HG03039 (cell line): ENCODE measurements around the gene HSPB1.
"Not testable (repeated sequence)": the region's sequence is repeated elsewhere in the genome, so short reads cannot be mapped to it uniquely, and the experiment has no call there.

Experiments
- ATAC-seq: cut with Tn5 transposase; IDR thresholded peaks from one replicate; pipeline ENCODE4 v1.9.1; 2021; ENCODE audit warnings: mild to moderate bottlenecking, moderate library complexity; ENCODE audit not compliant: unreplicated experiment

HSPB1 gene

DNA sequence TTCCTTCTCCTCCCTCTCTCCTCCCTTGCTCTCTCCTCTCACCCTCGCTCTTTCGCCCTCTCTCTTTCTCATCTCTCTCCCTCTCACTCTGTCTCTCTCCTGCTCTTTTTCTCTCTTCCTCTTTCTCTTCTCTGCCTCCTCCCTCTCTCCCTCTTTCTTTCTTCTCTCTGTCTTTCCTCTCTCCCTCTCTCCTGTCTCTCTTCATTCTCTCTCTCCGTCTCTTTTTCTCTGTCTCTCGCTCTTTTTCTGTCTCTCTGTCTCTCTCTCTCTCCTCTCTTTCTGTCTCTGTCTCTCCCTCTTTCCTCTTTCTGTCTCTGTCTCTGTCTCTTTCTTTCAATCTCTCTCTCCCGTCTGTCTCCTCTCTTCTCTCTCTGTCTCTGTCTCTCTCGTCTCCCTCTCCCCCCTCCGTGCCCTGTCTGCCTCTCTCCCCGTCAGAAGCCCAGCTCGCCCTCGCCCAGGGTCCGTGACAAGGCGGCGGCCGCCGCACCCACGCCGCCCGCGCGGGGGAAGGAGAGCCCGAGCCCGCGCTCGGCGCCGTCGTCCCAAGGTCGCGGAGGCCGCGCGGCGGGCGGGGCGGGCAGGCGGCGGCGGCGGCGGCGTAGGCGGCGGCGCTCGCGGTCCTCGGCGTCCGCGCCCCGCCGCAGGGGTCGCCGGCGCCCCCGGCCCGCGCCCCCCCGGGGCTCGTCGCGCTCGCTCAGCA, 21.3 kb upstream of the HSPB1 start:
- no peak for ATAC-seq

DNA sequence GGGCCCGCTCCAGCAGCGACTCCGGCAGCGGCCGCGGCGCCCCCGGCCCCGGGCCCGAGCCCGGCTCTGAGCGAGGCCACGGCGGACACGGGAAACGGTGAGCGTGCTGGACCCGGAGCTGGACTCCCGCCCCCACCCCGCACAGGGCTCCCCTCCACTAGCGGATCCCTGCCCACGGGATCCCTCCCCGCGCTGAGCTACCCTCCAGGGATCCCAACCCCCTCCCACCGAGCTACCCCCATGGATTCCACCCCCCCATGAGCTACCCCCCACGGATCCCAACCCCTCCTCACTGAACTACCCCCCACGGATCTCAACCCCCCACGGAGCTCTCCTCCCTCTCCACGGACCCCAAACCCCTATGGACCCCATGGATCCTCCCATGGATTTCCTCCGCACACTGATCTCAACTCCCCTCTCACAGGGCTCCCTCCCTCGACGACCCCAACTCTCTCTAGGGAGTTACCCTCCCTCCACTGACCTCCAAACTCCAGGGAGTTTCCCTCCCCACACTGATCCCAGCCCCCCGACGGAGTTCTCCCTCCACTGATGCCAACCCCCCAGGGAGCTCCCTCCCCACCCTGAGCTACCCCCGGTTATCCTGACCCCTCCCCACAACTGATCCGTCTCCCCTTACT, 20.6 kb upstream of the HSPB1 start:
- no peak for ATAC-seq

DNA sequence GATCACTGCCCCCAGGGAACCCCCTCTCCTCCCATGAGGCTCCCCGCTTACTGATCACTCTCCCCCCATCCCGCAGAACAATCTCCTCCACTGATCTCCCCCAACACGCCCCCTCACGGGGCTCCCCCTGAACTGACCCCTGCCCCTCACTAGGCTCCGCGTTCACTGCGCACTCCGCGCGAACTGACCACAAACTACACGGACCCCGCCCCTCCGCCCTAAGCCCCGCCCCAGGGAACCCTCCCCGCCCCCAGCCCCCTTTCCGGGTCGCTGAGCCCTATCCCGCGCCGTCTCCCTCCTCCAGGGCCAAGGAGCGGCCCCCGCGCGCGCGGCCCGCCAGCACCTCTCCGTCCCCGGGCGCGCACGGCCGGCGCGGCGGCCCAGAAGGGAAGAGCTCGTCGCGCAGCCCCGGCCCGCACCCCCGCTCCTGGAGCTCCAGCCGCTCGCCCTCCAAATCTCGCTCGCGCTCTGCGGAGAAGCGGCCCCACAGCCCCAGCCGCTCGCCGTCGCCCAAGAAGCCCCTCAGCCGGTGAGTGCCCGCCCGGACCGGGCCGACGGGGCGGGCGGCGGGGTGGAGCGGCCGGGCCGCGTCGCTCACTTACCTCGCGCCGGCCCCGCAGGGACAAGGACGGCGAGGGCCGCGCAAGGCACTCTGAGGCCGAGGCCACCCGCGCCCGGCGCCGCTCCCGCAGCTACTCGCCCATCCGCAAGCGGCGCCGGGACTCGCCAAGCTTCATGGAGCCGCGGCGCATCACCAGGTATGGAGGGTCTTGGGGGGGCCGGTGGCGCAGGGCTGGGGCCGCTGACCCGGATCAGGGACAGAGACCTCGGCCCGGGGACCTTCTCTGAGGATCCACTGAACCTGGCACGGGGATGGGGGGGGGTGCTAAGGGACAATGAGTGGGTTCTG, 19.9 kb upstream of the HSPB1 start:
- no peak for ATAC-seq

DNA sequence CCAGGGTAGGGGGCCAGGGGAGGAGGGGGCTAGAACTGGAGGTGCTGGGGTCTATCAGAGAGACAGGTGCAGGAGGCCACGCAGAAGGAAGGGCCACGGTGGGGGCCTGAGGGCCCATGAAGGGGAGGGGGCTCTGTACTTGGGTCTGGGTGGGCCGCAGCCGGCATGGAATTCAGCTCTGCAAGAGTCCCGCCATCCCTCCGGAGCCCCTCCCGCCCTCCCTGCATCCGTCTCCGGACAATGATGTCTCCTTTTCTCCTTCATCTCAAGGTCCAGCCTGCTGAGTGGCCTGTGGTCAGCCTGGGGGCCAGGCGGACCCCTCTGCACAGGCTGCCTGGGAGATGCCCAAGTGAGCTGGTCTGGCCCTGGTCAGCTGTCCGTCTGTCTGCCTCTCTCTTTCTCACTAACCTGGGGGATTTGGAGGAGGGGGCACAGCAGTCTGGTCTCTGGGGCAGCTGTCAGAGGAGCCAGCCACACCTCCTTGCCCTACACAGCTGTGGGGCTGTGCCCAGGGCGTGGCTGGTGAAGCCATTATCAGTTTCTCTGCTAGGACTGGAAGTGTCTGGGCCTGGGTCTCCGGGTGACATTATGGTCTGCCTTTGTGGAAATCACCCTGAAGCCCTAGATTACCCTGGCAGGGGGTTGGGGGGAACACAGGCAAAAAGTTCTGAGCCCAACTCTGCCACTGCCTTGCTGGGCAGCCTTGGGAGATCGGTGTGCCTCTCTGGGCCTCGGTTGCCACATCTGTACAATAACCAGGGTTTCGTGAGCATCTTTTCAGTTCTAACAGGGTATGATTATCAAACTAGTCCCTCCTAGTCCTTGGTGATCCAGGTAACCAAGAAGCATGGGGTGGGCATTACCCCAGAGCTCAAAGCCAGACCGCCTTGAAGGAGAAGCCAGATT, 19.0 kb upstream of the HSPB1 start:
- ATAC-seq, result no peak

DNA sequence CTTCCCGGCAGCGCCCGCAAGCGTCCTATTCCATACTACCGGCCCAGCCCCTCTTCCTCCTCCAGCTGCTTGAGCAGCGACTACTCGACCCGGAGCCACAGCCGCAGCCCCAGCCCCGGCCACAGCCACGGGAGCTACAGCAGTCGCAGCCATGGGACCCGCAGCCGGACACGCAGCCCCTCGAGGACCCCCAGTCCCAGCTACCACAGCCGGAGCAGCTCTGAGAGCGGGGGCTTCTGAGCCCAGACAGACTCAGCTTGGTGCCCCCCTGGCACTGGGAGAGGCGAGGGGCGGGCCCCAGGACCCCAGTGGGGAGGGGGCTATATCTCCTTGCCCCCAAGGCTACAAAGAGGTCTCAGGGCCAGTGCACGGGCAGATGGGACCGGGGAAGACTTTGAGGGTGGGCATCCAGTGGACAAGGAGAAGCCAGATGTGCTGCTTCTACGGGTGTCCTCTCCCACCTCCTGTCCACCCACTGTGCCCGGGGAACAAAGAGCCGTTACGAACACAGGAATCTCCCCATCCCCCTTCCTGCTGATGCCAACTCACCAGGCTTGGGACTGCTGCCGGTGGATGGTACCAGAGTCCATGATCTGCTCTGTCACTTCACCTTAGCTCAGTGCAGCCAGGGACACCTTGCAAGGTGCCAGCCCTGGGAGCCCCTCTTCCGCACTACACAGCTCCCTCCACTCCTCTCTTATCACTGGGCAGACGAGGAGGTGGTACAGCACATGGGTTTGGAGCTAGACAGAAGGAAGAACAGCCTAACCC, 16.7 kb upstream of the HSPB1 start:
- no peak for ATAC-seq

DNA sequence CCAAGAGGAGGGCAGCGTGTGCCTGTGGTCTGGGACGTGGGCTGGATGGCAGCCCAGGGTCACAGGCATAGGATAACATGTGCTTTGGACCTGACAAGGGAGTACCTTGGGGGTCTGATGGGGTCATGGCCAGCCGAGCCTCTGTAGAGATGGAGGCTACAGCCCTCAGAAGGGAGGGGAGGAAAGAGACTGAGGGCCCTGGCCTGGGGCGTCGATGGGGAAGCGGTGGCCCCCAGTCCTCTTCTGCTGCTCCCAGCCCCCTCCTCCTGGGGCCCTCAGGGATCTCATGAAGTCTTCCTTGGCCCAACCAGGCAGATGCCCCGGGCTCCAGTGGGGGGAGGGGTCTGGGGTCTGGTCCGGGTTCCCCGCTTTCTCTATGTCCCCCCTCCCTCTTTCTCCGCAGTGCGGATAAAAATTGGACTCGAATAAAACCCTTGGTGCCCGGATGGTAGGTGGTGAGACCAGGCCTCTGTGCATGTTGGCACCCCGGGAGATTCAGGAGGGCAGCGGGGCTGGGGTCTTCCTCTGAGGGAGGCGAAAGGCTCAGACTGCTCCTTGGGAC, 15.6 kb upstream of the HSPB1 start:
- no peak for ATAC-seq

DNA sequence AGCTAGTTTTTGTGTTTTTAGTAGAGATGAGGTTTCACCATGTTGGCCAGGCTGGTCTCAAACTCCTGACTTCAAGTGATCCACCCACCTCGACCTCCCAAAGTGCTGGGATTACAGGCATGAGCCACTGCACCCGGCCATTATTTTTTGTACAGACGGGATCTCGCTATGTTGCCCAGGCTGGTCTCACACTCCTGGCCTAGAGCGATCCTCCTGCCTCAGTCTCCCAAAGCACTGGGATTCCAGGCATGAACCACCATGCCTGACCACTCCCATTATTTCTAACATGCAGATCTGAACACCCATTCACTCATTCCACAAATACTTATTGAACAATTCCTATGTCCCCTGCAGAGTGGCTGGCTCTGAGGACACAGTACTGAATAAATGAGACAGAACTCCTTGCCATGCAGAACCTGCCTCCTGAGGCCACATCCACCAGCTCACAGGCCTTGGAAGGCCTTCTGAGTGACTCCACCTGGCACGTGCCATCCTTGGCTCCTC, 11.6 kb upstream of the HSPB1 start:
- not testable (repeated sequence) for ATAC-seq

DNA sequence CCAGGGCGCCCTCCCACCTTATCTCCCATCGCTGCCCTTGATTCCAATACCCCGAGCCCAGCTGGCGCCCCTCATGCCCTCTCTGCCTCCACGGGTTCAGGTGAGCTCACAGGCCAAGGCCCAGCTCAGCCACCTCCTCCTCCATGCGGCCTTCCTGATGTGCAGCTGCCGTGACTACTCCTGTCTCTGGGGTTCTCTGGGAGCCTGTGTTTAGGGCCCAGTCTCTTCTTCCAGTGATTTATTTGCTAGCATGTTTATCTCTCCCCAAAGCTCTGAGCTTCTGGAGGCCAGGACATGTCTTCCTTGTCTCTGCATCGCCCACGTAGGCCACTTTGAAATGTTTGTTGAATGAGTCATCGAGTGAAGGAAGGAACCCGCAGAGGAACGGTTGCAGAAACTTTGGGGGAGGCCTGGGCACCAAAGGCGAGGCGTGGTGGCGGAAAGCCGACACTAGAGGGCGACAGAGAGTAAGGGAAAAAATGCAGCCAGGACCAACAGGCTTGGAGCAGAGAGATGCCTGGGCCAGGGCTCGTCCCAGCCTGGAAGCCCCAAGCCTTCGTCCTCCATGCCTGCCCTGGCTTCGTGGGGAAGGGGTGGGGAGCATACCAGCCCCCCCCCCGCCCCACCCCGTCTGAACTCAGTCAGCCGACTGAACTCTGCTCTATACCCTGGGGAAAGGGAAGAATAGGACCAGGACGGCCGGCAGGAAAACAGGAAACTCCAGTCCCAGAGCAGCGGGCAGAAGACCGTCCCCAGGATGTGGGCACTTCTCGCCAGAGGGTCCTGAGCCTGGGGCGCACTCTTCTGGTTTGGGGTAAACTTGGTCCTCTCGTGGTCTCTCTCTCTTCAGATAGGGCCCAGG, 10.9 kb upstream of the HSPB1 start:
- ATAC-seq, result no peak

DNA sequence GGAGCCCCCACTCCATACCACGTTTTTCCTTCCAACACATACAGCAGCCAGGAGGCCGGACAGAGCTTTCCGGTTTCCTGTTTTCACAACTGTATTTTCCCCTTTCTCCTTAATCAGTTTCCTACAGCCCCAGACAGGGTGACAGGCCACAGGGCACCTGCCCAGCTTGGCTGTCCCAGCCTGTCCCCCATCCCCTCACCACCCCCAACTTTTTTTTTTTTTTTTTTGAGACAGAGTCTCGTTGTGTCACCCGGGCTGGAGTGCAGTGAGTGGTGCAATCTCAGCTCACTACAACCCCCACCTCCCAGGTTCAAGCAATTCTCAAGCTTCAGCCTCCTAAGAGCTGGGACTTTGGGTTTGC, 10.3 kb upstream of the HSPB1 start:
- no peak for ATAC-seq

DNA sequence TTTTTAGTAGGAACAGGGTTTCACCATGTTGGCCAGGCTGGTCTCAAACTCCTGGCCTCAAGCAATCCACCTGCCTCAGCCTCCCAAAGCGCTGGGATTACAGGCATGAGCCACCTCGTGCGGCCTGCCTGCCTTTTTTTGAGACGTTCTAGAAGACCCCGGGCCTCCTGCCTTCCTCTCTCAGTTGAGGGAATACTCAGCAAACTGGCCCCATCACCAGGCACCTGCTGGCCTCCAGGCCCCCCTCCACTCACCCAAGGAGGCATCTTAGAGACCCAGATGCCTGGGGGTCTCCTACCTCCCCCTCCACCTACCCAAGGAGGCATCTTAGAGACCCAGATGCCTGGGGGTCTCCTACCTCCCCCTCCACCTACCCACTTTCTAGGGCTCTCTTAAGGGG, 9.6 kb upstream of the HSPB1 start:
- not testable (repeated sequence) for ATAC-seq

DNA sequence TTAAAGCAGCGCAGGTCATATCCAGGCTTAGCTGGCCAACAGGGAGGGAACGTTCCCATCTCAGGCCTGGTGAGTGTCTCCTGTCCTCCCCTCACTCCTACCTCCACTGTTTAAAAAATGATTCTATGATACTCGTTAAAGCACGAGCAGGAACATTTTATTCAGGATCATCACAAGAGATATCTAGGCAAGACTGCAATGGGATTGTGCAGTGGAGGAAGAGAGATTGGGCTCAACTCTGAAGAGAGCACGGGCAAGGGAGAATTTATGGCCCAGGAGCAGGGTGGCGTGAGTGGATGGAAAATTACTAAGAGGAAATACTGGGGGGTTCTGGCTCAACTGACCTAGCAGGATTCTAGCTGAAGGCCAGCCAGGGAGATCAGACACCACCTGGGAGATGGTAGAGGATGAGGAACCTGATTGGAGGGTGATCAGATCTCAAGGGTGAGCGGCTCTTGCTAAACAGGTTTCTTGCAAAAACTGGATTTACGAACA, 9.0 kb upstream of the HSPB1 start:
- no peak for ATAC-seq

DNA sequence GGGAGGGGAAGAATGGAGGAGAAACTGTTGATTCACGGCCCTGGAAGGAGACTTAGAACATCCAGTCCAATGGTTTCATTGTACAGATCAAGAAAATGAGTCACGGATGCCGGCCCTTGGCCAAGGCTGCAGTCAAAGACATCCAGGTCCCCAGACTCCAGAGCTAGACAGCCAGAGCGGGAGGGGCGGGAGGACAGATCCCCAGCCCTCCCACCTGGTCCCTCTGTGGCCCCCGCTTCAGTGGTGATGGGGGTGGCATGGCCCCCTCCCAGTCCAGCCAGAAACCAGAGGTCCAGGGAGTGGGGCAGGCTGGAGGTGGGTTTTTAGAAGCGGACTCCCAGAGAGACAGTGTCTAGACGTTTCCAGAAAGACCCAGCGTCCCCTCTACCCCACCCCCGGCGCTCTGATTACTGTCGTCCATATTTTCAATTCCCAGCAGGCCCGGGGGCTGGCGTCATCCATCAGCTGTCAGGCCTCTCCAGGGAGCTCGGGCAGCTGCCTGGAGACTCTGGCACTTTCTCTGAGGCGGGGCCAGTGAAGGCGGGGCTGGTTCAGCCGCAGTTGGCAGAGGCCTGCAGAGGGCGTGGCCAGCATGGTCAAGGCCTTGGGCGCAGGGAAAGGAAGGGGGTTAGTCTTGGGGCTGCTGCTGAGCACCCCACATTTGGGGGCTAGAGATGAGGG, 8.0 kb upstream of the HSPB1 start:
- no peak for ATAC-seq

DNA sequence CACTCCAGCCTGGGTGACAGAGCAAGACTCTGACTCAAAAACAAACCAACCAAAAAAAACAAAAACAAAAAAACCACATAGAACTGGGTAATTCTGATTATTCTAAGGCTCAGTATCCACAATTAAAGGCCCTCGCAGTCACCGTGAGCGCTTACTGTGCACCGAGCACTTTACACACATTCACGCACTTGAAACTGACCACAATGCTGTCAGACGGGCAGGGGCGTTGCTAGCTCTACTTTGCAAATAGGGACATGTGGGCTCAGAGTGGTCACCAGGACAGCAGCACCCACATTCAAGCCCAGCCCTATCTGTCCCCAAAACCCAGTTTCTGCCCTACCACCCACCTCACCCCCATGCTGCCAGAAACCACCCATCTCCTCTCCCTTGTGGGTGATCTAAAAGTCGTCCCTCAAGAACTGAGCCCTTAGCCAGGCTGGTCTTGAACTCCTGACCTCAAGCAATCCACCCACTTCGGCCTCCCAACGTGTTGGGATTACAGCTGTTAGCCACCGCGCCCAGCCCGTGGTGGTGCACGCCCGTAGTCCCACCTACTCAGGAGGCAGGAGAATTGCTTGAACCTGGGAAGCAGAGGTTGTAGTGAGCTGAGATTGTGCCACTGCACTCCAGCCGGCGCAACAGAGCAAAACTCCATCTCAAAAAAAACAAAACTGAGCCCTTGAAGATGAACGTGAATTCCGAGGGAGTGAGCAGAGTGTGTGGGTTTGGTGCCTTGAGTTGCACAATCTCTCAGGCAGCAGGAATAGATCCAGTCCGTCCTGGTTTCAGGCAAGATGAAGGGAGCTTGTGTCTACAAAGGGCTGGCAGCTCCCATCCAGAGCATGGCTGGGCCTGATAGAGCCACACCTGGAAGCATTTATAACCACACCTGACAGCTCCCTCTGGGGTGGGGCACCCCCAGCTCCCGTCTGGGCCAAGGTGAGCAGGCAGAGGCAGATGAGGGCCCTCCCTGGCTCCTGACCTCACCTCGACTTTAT, 5.4 kb upstream of the HSPB1 start:
- ATAC-seq, result no peak

DNA sequence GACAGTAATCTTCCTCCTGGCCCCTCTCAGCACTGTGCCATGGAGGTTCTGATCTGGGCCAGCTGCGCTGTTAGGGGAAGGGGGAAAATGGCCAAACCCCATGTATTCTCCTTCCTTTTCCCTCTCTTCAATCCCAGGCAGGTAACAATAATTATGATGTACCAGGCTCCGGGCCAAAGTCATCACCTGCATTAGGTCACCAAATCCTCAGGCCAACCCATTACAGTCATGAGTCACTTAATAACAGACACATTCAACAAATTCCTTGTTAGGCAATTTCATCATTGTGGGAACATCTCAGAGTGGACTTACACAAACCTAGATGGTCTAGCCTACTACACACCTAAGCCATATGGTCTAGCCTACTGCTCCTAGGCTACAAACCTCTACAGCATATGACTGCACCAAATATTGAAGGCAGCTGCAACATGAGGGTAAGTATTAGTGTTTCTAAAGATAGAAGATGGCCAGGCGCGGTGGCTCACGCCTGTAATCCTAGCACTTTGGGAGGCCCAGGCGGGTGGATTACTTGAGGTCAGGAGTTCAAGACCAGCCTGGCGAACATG, 2.2 kb upstream of the HSPB1 start:
- no peak for ATAC-seq

DNA sequence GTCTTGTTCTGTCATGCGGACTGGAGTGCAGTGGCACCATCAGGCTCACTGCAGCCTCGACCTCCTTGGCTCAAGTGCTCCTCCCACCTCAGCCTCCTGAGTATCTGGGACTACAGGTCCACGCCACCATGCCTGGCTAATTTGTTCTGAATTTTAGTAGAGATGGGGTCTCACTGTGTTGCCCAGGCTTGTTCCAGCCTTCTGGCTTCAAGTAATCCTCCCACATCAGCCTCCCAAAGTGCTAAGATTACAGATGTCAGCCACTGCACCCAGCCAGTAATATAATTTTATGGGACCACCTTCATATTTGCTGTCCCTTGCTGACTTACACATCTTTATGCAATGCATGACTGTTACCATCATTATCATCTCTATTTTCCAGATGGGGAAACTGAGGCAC, 1.5 kb upstream of the HSPB1 start:
- ATAC-seq, result no peak
